SK-N-MC (cell line): ENCODE measurements around the gene FZD4.

Source experiments
- EZH2 ChIP-seq: fragments of 200-600 bp; sonication (generic); IDR thresholded peaks from one replicate; pipeline ENCODE4 v1.6.1; 2017; ENCODE audit warnings: antibody characterized with exemption
- POLR2AphosphoS5 ChIP-seq: IDR thresholded peaks from 2 replicates; pipeline ENCODE4 v1.6.1; 2012; ENCODE audit warnings: mild to moderate bottlenecking, low read depth, low read length, borderline replicate concordance

- TF ChIP-seq EZH2 (no peak), POLR2AphosphoS5 (no peak)
Observed at GRCh38 chr11:86954269-86955110, 705 bp downstream of the FZD4 start.
